Measurements from ENCODE around the gene SRD5A3. TPM values are rescaled to one million over a fixed set of nuclear protein-coding genes. Genes with fewer than 3 reads are reported as not detected.

Gene SRD5A3
- total and polyA plus RNA-seq, 2 donors (not counting 3 experiments of a cell fraction or from before 2014, with no cell fraction given): 23.6 to 24.3 TPM

DNA sequence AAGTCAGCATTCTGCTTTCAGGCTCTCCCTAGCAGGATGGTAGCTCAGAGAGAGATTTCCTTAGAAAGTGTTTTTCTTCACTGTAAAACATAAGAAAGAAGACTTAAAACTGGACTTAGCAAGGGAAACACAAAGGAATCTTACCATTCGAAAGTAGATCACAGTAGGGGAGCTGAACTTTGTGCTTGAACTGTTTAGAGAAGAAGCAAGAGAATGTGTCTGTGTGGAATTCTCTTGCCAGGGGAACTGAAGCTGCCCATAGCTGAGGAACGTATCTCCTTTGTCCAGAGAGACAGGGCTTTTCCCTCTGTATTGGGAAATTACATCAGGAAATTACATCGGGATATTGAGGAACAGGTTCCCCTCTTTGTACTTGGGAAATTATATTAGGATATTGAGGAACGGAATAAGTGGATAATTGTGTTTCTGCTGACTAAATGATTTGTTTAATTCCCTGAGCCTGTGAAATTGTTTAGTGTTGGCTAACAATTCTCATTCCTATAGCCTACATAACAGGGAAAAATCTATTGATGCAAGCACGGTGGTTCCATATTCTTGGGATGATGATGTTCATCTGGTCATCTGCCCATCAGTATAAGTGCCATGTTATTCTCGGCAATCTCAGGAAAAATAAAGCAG, 21.2 kb downstream of the SRD5A3 start:
- Histone ChIP-seq H3K27me3 (ENCODE audit: control insufficient read depth in 2 of 2, insufficient read depth in 2 of 2, low read length in 2 of 2) (no peaks in the 10 kb centered on the region), H3K9me1 (replicated peaks; ENCODE audit: control insufficient read depth, extremely low read depth, insufficient read depth, low read length) (no peaks in the 10 kb centered on the region), H3K4me1 (ENCODE audit: control insufficient read depth, extremely low read depth, insufficient read depth, low read length) (peaks cover 10% of the 10 kb centered on the region), H3K4me2 (ENCODE audit: insufficient read depth, low read length) (no peak overlapping the region), H3K27ac (ENCODE audit: insufficient read depth, low read depth, low read length) (no peak overlapping the region), H3K79me2 (ENCODE audit: control insufficient read depth, insufficient read depth, low read length) (no peaks in the 10 kb centered on the region), H3K9me3 (replicated peaks; ENCODE audit: control insufficient read depth, insufficient read depth, low read length) (no peaks in the 10 kb centered on the region), H3K9ac (replicated peaks; ENCODE audit: extremely low read depth, insufficient read depth, low read length) (no peak overlapping the region), H3K4me3 (replicated peaks in 1 of 3; ENCODE audit: insufficient read depth in 1 of 3, low read depth in 1 of 3, low read length in 3 of 3) (no peak overlapping the region), H4K20me1 (replicated peaks; ENCODE audit: control insufficient read depth, extremely low read depth, insufficient read depth, low read length) (no peaks in the 10 kb centered on the region), H2AFZ (ENCODE audit: low read depth, low read length) (no peak overlapping the region), H3K36me3 (ENCODE audit: control insufficient read depth in 2 of 2, extremely low read depth in 1 of 2, insufficient read depth in 2 of 2, low read length in 2 of 2) (no peaks in the 10 kb centered on the region)
- intact Hi-C loops (cut with micrococcal nuclease): no loop called here
- dilution Hi-C loops (cut with MboI; ENCODE audit: extremely low pct_ligation_motif_present, low sequenced_read_pairs): no loop called here
- POLR2A ChIA-PET: no interaction called here
- CTCF ChIA-PET: no interaction called here
- DNase-seq (ENCODE audit: low read depth, low spot score): no peak
- BruUV-seq (replicated peaks): no TSS peak
- no peak for TF ChIP-seq JUN (IDR thresholded peaks at IDR 0.05; ENCODE audit: borderline replicate concordance, insufficient read depth, insufficient read length, low read depth)
- TF ChIP-seq GATA2 (IDR thresholded peaks at IDR 0.05; ENCODE audit: insufficient read depth, insufficient read length, low read depth, low read length): no peak
- TF ChIP-seq EZH2 (IDR thresholded peaks at IDR 0.05; ENCODE audit: borderline replicate concordance, low read depth, low read length, severe bottlenecking): no peak
- no peak for TF ChIP-seq FOS (IDR thresholded peaks at IDR 0.05; ENCODE audit: borderline replicate concordance, insufficient read depth, low read length)
- TF ChIP-seq POLR2AphosphoS5 (IDR thresholded peaks at IDR 0.05; ENCODE audit: insufficient read depth, low read depth, low read length): no peak
- TF ChIP-seq CTCF (IDR thresholded peaks at IDR 0.05; ENCODE audit: extremely low read depth in 1 of 2, insufficient read depth in 1 of 2, low read depth in 1 of 2, low read length in 2 of 2): no peak
- TF ChIP-seq MYC (IDR thresholded peaks at IDR 0.05; ENCODE audit: low read depth, low read length): no peak
- TF ChIP-seq POLR2A (IDR thresholded peaks at IDR 0.05; ENCODE audit: low read depth, low read length): no peak
- TF ChIP-seq, protein P1, sequence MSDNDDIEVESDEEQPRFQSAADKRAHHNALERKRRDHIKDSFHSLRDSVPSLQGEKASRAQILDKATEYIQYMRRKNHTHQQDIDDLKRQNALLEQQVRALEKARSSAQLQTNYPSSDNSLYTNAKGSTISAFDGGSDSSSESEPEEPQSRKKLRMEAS (IDR thresholded peaks at IDR 0.05; ENCODE audit: insufficient read depth, insufficient read length): no peak
- no peak for FAIRE-seq
